T-helper 17 cell (primary cell): ENCODE data around the gene FHOD3. TPM values are rescaled to one million over a fixed set of nuclear protein-coding genes. Genes with fewer than 3 reads are reported as not detected.

Source experiments
- ATAC-seq: fragments of 150-1000 bp; cut with Tn5 transposase; 2 replicates; pipeline ENCODE4 v1.10.0; 2021; ENCODE audit warnings: mild to moderate bottlenecking, moderate library complexity
- DNase-seq, 3 donors: peaks; one replicate each; pipeline versions ENCODE4 v3.0.0 to v3.0.0-alpha.2; 2020 to 2021
- H3K9me3 ChIP-seq: one replicate; pipeline ENCODE4 v1.7.0; 2013; ENCODE audit warnings: low read length, mild to moderate bottlenecking; ENCODE audit not compliant: control insufficient read depth, poor library complexity, severe bottlenecking
- H3K27ac Mint-ChIP-seq: one replicate; pipeline ENCODE4 v1.8.0; 2022; ENCODE audit warnings: mild to moderate bottlenecking, moderate library complexity, mixed read lengths
- H3K27me3 Mint-ChIP-seq: one replicate; pipeline ENCODE4 v1.8.0; 2022; ENCODE audit warnings: mixed read lengths
- H3K36me3 Mint-ChIP-seq: one replicate; pipeline ENCODE4 v1.8.0; 2022; ENCODE audit warnings: low read depth, mixed read lengths
- H3K4me1 Mint-ChIP-seq: one replicate; pipeline ENCODE4 v1.8.0; 2022; ENCODE audit warnings: mild to moderate bottlenecking, mixed read lengths
- H3K4me3 Mint-ChIP-seq: one replicate; pipeline ENCODE4 v1.8.0; 2022; ENCODE audit warnings: mild to moderate bottlenecking, moderate library complexity, mixed read lengths
- total RNA-seq, 4 donors: library from RNA in 2 of 4; stranded (reverse) in 2 of 4; gene quantifications; one replicate each; pipeline ENCODE4 v1.2.3 and lab custom pipeline; 2022 to 2026

FHOD3 gene
- total RNA-seq, 2 donors from 2014 or later, result not detected

DNA sequence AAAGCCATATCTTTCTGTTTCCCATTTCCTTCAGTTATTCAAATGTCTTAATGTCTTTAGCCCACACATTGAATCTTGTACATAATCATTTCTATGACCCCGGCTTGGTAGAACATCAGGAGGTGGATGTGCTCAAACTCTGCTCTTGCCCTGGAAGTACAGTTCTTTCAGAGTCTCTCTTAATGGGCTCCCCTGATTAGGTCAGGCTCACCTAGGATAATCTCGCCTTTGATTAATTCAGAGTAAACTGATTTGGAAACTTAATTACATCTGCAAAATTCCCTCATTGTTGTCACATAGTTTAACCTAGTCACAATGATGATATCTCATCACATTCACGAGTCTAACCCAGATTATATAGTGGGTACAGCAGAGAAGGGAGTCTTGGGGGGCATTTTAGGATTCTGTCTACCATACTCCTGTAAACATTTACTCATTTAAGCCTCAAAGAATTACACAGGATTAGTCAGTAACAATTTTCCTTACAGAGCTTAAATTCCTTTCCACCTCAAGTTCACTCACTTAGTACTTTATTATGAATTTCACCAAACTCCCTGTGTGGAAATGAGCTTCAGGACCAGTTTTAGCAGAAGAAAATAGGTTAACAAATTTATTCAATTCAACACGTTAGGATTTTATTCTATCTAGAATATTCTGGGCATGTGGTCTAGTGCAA, 135.5 kb downstream of the FHOD3 start:
- Mint-ChIP-seq H3K36me3 (no peaks in the 10 kb centered on the region), H3K4me3 (no peak overlapping the region), H3K4me1 (no peaks in the 10 kb centered on the region), H3K27ac (no peak overlapping the region), H3K27me3 (peaks cover 19% of the 10 kb centered on the region)
- H3K9me3 ChIP-seq, result no peaks in the 10 kb centered on the region
- ATAC-seq (no peak), DNase-seq (no peak)

DNA sequence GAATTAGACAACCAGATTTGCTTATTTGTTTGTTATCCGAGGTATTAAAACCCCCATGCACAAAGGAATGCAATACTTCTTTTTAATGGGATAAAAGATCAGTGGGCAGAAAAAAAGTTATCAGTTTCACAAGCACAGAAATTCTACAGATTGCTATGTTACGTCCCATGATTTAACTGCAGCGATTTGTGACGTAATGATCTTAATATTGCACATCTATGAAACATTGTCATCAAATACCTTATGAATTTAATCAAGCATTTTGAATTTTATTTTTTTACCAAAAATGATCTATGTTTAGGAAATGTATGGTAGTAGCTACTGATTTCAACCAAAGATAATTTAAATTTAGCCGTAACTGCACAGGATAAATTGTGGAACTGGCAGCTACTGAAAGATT, 138.9 kb downstream of the FHOD3 start:
- Mint-ChIP-seq H3K4me1 (no peaks in the 10 kb centered on the region), H3K36me3 (peaks cover 4% of the 10 kb centered on the region), H3K27me3 (peaks cover 43% of the 10 kb centered on the region), H3K4me3 (no peak overlapping the region), H3K27ac (no peak overlapping the region)
- H3K9me3 ChIP-seq, result no peaks in the 10 kb centered on the region
- no peak for ATAC-seq
- no peak for DNase-seq

DNA sequence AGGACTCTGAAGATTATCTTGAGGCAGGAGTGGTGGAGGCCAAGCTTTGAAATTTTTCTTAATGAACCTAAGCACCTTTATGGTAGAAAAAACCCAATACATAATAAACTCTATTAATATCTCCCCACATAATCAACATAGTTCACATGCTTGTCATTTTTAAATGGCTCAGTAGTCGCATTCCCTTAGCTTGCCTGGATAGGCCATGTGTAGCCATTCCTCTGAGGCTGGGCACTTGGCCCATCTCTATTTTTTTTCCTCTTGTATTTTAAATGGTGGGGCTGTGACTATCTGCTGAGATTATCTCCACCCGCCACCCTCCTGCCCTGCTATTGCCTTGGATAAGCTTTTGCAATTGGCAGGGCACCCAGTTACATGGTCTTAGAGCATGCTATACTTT, 143.1 kb downstream of the FHOD3 start:
- H3K9me3 ChIP-seq, result no peaks in the 10 kb centered on the region
- Mint-ChIP-seq H3K27ac (no peak overlapping the region), H3K27me3 (peaks cover 58% of the 10 kb centered on the region), H3K4me1 (no peaks in the 10 kb centered on the region), H3K36me3 (peaks cover 4% of the 10 kb centered on the region), H3K4me3 (no peak overlapping the region)
- DNase-seq (no peak), ATAC-seq (no peak)

DNA sequence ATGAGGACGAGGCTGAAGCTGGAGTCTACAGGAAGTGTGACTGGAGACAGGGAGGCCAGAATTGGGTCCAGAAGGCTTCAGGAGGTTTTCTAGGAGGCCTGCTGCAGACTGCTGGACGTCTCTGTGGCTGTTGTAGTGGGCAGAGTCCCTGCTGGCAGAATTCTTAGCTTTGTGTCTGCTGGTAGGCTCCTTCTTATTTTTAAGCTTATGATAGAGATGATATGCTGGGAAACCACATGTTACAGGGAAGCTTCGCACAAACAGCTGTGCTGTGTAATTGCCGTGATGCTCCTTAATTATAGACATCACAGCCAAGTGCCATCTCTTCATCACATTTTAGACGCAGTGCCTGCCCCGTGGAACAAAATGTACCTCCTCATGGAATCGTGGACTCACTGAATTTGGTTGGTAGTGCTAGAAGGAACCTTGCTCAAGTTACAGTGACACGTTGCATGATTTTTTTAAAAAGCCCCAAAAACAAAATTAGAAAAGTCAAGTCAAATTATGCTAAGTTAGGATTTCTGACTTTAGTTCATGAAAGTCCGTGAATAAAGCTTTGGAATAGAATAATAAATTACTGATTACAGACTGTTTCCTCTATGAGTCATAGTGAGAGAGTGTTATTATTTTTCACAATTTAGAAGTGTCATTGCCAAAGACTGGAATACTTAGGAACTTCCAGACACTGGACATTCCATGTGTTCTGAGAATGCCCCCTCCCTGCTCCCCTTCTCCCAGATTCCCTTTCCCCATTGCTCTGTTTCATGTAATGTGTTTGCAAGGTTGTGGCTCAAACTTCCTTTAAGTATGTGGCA, 144.1 kb downstream of the FHOD3 start:
- ATAC-seq (no peak), DNase-seq (no peak)
- no peak overlapping the region for H3K4me3 Mint-ChIP-seq
- peaks cover 4% of the 10 kb centered on the region for H3K36me3 Mint-ChIP-seq
- H3K9me3 ChIP-seq, result no peaks in the 10 kb centered on the region
- peaks cover 58% of the 10 kb centered on the region for H3K27me3 Mint-ChIP-seq
- H3K4me1 Mint-ChIP-seq, result no peaks in the 10 kb centered on the region
- no peak overlapping the region for H3K27ac Mint-ChIP-seq

DNA sequence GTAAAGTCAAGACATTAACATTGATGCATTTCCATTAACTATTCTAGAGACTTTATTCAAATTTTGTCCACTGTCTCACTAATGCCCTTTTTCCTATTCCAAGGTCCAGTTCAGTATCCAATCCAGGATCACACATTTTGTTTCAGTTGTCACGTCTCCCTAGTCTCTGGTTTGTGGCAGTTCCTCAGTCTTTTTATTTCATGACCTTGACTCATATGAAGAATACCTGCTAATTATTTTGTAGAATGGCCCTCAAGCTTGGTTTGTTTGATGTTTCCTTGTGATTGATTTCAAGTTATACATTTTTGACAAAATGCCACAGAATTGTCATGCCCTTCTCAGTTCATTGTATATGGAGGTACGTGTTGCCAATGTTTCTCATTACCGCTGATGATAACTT, 145.2 kb downstream of the FHOD3 start:
- no peak for ATAC-seq
- Mint-ChIP-seq H3K27me3 (peaks cover 56% of the 10 kb centered on the region), H3K4me1 (no peaks in the 10 kb centered on the region), H3K27ac (no peak overlapping the region), H3K4me3 (no peak overlapping the region), H3K36me3 (peaks cover 4% of the 10 kb centered on the region)
- no peaks in the 10 kb centered on the region for H3K9me3 ChIP-seq
- DNase-seq, result no peak

DNA sequence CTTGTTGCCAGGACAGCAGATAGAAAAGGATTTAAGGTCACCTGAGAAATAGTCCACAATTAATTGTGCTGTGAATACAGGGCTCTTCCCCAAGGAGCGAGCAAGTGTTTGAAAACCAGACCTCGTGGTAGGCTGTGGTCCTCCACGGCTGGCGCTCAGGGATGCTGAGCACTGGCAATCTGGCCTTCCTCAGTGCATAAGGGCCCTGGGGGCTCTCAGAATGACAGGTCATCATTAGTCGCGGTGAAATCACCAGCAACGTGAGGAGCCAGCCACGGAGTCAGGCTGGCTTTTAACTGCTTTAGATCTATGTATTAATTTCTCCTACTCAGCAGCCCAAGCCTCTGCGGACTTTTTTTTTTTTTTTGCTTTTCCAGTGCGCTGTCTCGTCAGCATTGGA, 148.5 kb downstream of the FHOD3 start:
- H3K9me3 ChIP-seq, result no peaks in the 10 kb centered on the region
- Mint-ChIP-seq H3K27ac (no peak overlapping the region), H3K27me3 (peaks cover 23% of the 10 kb centered on the region), H3K4me3 (no peak overlapping the region), H3K4me1 (no peaks in the 10 kb centered on the region), H3K36me3 (no peaks in the 10 kb centered on the region)
- DNase-seq (no peak), ATAC-seq (no peak)

DNA sequence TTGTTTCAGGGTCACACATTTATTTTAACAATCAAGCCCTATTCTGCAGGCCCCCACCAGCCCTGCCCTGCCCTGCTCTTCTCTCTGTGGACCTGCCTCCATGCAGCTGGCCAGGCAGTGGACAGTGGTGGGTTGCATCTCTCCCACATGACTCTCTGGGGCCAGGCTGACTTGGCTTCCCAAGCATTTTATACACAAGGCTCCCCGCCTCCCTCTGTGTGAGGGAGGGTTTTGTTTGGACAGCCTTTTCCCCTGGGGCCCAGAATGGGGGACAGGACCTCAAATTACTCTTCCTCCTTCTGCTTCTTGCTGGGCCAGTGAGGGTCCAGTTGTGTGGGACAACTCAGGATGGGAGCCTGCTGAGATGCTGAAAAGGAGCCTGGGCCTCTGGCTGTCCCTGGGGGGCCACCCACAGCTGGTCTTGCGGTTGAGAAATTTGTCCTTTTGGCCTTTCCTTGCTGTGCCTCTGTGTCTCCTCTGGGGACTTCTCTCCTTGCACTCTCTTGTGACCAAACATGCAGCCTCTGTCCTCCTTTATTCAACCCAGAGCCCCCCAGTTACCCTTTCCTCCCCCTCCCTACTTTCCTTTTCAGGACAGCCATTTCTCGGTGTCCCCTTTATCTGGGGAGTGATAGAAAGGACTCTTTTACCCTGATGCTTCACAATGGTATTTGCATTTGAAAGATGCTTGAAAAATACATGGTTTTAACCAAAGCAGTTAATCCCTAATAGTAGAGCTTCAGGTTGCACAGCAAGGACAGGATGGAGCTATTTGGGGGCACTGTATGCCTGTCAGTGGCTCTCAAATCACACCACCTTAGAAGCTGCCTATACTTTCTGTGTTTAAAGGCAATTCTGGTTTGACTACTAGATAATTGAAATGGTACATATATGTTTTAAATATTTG, 151.1 kb downstream of the FHOD3 start:
- DNase-seq (no peak), ATAC-seq (no peak)
- no peaks in the 10 kb centered on the region for H3K9me3 ChIP-seq
- Mint-ChIP-seq H3K27ac (no peak overlapping the region), H3K4me1 (no peaks in the 10 kb centered on the region), H3K36me3 (no peaks in the 10 kb centered on the region), H3K27me3 (peaks cover 13% of the 10 kb centered on the region), H3K4me3 (no peak overlapping the region)

DNA sequence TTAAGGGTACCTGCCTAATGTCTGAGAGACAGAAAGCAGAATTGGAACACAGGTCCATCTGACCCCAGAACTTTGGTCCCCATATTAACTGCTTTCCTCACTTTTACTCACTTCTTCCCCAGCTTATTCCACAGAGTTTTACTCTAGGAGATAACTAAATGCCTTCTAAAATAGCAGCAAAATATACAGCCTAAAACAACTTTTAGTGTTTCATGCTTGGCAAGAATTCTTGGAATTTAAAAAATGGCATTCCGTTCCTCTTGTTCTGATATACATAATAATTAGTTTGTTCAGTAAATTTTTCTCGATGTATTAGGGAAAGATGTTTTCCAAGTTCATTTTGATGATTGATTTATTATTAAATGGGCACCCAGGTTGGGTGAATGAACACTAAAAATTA, 151.9 kb downstream of the FHOD3 start:
- DNase-seq (no peak), ATAC-seq (no peak)
- no peaks in the 10 kb centered on the region for H3K36me3 Mint-ChIP-seq
- H3K27ac Mint-ChIP-seq, result no peak overlapping the region
- no peak overlapping the region for H3K4me3 Mint-ChIP-seq
- H3K4me1 Mint-ChIP-seq, result no peaks in the 10 kb centered on the region
- H3K27me3 Mint-ChIP-seq, result peaks cover 10% of the 10 kb centered on the region
- H3K9me3 ChIP-seq, result no peaks in the 10 kb centered on the region

DNA sequence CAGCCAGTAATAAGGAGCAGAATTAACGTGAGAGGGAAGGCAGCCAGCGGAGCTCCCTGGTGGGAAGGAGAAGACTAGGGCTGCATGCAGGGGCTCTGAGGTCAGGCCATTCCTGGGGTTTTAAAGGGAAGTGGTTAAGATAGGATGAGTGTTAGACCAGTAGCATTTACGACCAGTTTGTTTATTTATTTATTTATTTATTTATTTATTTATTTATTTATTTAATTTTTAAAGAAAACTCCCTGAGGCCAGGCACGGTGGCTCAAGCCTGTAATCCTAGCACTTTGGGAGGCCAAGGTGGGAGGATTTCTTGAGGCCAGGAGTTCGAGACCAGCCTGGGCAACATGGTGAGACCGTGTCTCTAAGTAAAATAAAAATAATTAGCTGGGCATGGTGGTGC, 152.8 kb downstream of the FHOD3 start:
- no peaks in the 10 kb centered on the region for H3K9me3 ChIP-seq
- DNase-seq (no peak), ATAC-seq (no peak)
- H3K4me1 Mint-ChIP-seq, result no peaks in the 10 kb centered on the region
- no peak overlapping the region for H3K27ac Mint-ChIP-seq
- peaks cover 14% of the 10 kb centered on the region for H3K27me3 Mint-ChIP-seq
- no peak overlapping the region for H3K4me3 Mint-ChIP-seq
- no peaks in the 10 kb centered on the region for H3K36me3 Mint-ChIP-seq

DNA sequence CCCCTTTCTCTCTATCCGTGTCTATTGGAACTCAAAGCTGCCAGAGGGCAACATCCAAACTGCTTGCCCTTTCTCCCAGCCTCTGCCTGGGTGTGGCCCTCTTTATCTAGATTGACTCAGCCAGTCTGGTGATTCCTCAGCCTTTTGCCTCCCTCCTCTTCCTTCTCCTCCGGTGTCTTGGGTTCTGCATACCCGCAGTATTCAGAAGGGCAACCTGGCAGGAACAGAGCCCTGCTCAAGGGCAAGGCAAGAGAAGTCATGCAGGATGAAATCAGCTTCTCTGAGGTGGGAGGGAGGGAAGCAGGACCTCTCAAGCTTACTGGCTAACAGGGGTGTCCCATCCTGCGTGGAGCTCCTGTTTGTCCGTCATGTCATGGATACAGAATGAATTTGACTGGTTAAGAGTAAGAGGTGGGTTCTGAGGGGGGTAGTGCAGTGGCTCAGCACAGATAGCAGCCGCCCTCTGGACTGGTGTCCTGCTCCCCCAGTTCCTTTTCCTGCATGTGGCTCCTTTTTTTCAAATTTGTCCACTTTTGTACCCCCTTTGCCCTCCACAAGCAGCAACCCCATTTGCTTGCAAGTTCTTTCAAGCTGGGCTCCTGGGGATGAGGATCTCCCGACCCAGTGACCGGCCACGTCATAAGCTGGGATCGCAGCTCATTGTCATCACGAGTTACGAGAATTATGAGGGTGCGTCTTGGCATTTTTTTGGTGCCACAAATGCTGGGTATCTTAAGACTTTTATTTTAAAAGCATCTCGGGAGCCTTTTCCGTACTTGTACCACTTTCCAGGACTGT, 154.1 kb downstream of the FHOD3 start:
- no peak overlapping the region for H3K27ac Mint-ChIP-seq
- no peak for DNase-seq
- H3K27me3 Mint-ChIP-seq, result peaks cover 14% of the 10 kb centered on the region
- ATAC-seq, result no peak
- no peaks in the 10 kb centered on the region for H3K36me3 Mint-ChIP-seq
- no peaks in the 10 kb centered on the region for H3K9me3 ChIP-seq
- no peaks in the 10 kb centered on the region for H3K4me1 Mint-ChIP-seq
- H3K4me3 Mint-ChIP-seq, result no peak overlapping the region

DNA sequence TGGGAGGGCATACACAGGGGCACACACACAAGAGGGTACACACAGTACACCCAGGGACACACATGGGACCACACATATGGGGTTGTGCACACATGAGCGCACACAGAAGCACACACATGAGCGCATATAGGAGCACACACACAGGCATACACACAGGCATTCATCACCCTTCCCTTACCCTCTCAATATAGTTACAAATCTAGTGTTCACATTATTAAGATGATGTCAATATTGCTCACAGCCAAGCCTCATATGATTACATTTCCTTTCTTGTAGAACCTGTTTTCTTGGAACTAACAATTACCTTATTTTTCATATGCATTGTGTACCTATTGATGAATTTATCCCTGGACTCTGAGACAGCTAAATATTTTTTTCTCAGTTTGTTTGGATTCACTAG, 156.7 kb downstream of the FHOD3 start:
- no peak for ATAC-seq
- Mint-ChIP-seq H3K36me3 (no peaks in the 10 kb centered on the region), H3K27ac (no peak overlapping the region), H3K4me1 (peaks cover 2% of the 10 kb centered on the region), H3K27me3 (peaks cover 22% of the 10 kb centered on the region), H3K4me3 (no peak overlapping the region)
- no peaks in the 10 kb centered on the region for H3K9me3 ChIP-seq
- no peak for DNase-seq

DNA sequence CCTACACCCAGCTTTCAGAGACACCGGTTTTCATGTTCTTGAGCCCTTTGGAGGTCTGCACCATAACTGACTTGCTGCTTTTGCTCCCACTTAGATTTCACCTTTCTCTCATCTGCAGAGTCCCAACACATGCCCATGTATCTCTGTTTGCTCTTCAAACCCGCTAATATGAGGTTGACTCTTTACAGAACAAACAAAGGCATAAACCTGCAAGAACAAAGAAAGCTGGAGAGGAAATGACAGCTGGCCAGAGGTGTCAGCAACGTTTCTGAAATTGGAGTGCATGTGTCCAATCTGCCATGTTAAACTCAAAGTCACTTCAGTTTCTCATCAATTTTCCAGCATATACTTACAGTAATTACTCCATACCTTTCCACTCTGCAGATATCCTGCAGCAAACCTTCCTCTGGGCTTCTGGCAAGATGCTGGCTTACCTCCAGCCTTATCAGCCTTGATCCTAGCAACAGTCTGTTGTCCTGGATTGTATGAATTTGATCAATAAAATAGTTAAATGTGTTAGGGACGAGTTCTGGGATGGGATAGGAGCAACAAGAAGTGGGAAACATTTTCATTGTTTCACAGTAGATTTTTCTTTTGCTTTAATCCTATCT, 157.4 kb downstream of the FHOD3 start:
- peaks cover 22% of the 10 kb centered on the region for H3K27me3 Mint-ChIP-seq
- H3K4me1 Mint-ChIP-seq, result peaks cover 2% of the 10 kb centered on the region
- no peak overlapping the region for H3K27ac Mint-ChIP-seq

More for the DNA sequence above, 157.4 kb downstream of the FHOD3 start:
- no peaks in the 10 kb centered on the region for H3K9me3 ChIP-seq
- no peak overlapping the region for H3K4me3 Mint-ChIP-seq
- ATAC-seq, result no peak
- no peak for DNase-seq
- no peaks in the 10 kb centered on the region for H3K36me3 Mint-ChIP-seq
